ENCODE measurements around the gene FAM117A.
"Not testable (repeated sequence)": the region's sequence is repeated elsewhere in the genome, so short reads cannot be mapped to it uniquely, and the experiment has no call there.

The FAM117A gene

GRCh38 chr17:49729069-49729468 lies 34.9 kb downstream of the FAM117A start:
- DNase-seq (ENCODE audit: low spot score in 2 of 2) (no peak), ATAC-seq (replicated peaks; ENCODE audit: extremely low read depth, poor library complexity, severe bottlenecking) (no peak)
- H3K4me1 Mint-ChIP-seq, result peaks cover 57% of the 10 kb centered on the region
- H3K27me3 Mint-ChIP-seq, result no peaks in the 10 kb centered on the region
- H3K27ac Mint-ChIP-seq (ENCODE audit: low read depth), result peak overlapping the region; percentile 92
- H3K4me3 Mint-ChIP-seq, result peak overlapping the region; percentile 33
- peaks cover 46% of the 10 kb centered on the region for H3K36me3 Mint-ChIP-seq (ENCODE audit: insufficient read depth)
- H3K9me3 Mint-ChIP-seq, result no peaks in the 10 kb centered on the region

- H3K36me3 Mint-ChIP-seq (ENCODE audit: insufficient read depth), result peaks cover 50% of the 10 kb centered on the region
- H3K4me1 Mint-ChIP-seq, result peaks cover 64% of the 10 kb centered on the region
- peak overlapping the region; percentile 92 for H3K27ac Mint-ChIP-seq (ENCODE audit: low read depth)
- H3K4me3 Mint-ChIP-seq, result peak overlapping the region; percentile 33
- no peak for ATAC-seq (replicated peaks; ENCODE audit: extremely low read depth, poor library complexity, severe bottlenecking)
- H3K27me3 Mint-ChIP-seq, result no peaks in the 10 kb centered on the region
- no peak for DNase-seq (ENCODE audit: low spot score in 2 of 2)
- no peaks in the 10 kb centered on the region for H3K9me3 Mint-ChIP-seq
These were observed 35.5 kb downstream of the FAM117A start for GRCh38 chr17:49728425-49728824.

GRCh38 chr17:49727380-49727779 lies 36.6 kb downstream of the FAM117A start:
- DNase-seq (ENCODE audit: low spot score in 2 of 2) (no peak), ATAC-seq (replicated peaks; ENCODE audit: extremely low read depth, poor library complexity, severe bottlenecking) (no peak)
- Mint-ChIP-seq H3K4me1 (peaks cover 65% of the 10 kb centered on the region), H3K4me3 (no peak overlapping the region), H3K27ac (ENCODE audit: low read depth) (no peak overlapping the region), H3K9me3 (no peaks in the 10 kb centered on the region), H3K27me3 (no peaks in the 10 kb centered on the region), H3K36me3 (ENCODE audit: insufficient read depth) (peaks cover 54% of the 10 kb centered on the region)

- DNase-seq (ENCODE audit: low spot score in 2 of 2) (no peak), ATAC-seq (replicated peaks; ENCODE audit: extremely low read depth, poor library complexity, severe bottlenecking) (no peak)
- Mint-ChIP-seq H3K27ac (ENCODE audit: low read depth) (peak overlapping the region; percentile 80), H3K4me3 (no peak overlapping the region), H3K36me3 (ENCODE audit: insufficient read depth) (peaks cover 56% of the 10 kb centered on the region), H3K27me3 (no peaks in the 10 kb centered on the region), H3K4me1 (peaks cover 61% of the 10 kb centered on the region), H3K9me3 (no peaks in the 10 kb centered on the region)
These were observed 38.3 kb downstream of the FAM117A start for GRCh38 chr17:49725452-49726130.

- H3K9me3 Mint-ChIP-seq; DNase-seq (ENCODE audit: low spot score in 2 of 2); H3K27me3 Mint-ChIP-seq; ATAC-seq (replicated peaks; ENCODE audit: extremely low read depth, poor library complexity, severe bottlenecking); H3K4me3 Mint-ChIP-seq: not testable (repeated sequence)
- Mint-ChIP-seq H3K27ac (ENCODE audit: low read depth) (peak overlapping the region; percentile 80), H3K4me1 (peaks cover 61% of the 10 kb centered on the region), H3K36me3 (ENCODE audit: insufficient read depth) (peaks cover 58% of the 10 kb centered on the region)
These were observed 39.4 kb downstream of the FAM117A start for GRCh38 chr17:49724552-49724951.

GRCh38 chr17:49723423-49723822 lies 40.5 kb downstream of the FAM117A start:
- Mint-ChIP-seq H3K27me3 (no peaks in the 10 kb centered on the region), H3K27ac (ENCODE audit: low read depth) (peak overlapping the region; percentile 80), H3K36me3 (ENCODE audit: insufficient read depth) (peaks cover 58% of the 10 kb centered on the region), H3K4me3 (no peak overlapping the region), H3K9me3 (no peaks in the 10 kb centered on the region), H3K4me1 (peaks cover 51% of the 10 kb centered on the region)
- ATAC-seq (replicated peaks; ENCODE audit: extremely low read depth, poor library complexity, severe bottlenecking) (no peak), DNase-seq (ENCODE audit: low spot score in 2 of 2) (no peak)

- Mint-ChIP-seq H3K9me3 (no peaks in the 10 kb centered on the region), H3K27me3 (no peaks in the 10 kb centered on the region), H3K4me3 (no peak overlapping the region), H3K27ac (ENCODE audit: low read depth) (peak overlapping the region; percentile 80), H3K36me3 (ENCODE audit: insufficient read depth) (peaks cover 70% of the 10 kb centered on the region), H3K4me1 (peaks cover 51% of the 10 kb centered on the region)
- ATAC-seq (replicated peaks; ENCODE audit: extremely low read depth, poor library complexity, severe bottlenecking) (no peak), DNase-seq (ENCODE audit: low spot score in 2 of 2) (no peak)
These were observed 41.9 kb downstream of the FAM117A start for GRCh38 chr17:49722066-49722465.

GRCh38 chr17:49717371-49717861 lies 46.5 kb downstream of the FAM117A start:
- no peaks in the 10 kb centered on the region for H3K27me3 Mint-ChIP-seq
- H3K4me1 Mint-ChIP-seq, result peaks cover 52% of the 10 kb centered on the region
- H3K36me3 Mint-ChIP-seq (ENCODE audit: insufficient read depth), result peaks cover 76% of the 10 kb centered on the region
- no peak for DNase-seq (ENCODE audit: low spot score in 2 of 2)
- no peak for ATAC-seq (replicated peaks; ENCODE audit: extremely low read depth, poor library complexity, severe bottlenecking)
- peak overlapping the region; percentile 10 for H3K4me3 Mint-ChIP-seq
- peak overlapping the region; percentile 99 for H3K27ac Mint-ChIP-seq (ENCODE audit: low read depth)
- H3K9me3 Mint-ChIP-seq, result no peaks in the 10 kb centered on the region

GRCh38 chr17:49716668-49717364 lies 47.1 kb downstream of the FAM117A start:
- Mint-ChIP-seq H3K27ac (ENCODE audit: low read depth) (peak overlapping the region; percentile 99), H3K9me3 (no peaks in the 10 kb centered on the region), H3K27me3 (no peaks in the 10 kb centered on the region), H3K36me3 (ENCODE audit: insufficient read depth) (peaks cover 78% of the 10 kb centered on the region), H3K4me1 (peaks cover 51% of the 10 kb centered on the region), H3K4me3 (peak overlapping the region; percentile 66)
- ATAC-seq (replicated peaks; ENCODE audit: extremely low read depth, poor library complexity, severe bottlenecking) (no peak), DNase-seq (ENCODE audit: low spot score in 2 of 2) (no peak)

- ATAC-seq (replicated peaks; ENCODE audit: extremely low read depth, poor library complexity, severe bottlenecking), result peak; percentile 78
- Mint-ChIP-seq H3K4me1 (peaks cover 57% of the 10 kb centered on the region), H3K36me3 (ENCODE audit: insufficient read depth) (peaks cover 75% of the 10 kb centered on the region)
These were observed 48.1 kb downstream of the FAM117A start for GRCh38 chr17:49715717-49716279.

GRCh38 chr17:49715216-49715615 lies 48.7 kb downstream of the FAM117A start:
- ATAC-seq (replicated peaks; ENCODE audit: extremely low read depth, poor library complexity, severe bottlenecking) (peak; percentile 69), DNase-seq (ENCODE audit: low spot score in 2 of 2) (peak in 1 of 2 donors; percentile 61)
- Mint-ChIP-seq H3K27me3 (no peaks in the 10 kb centered on the region), H3K4me3 (peak overlapping the region; percentile 66), H3K9me3 (no peaks in the 10 kb centered on the region), H3K4me1 (peaks cover 57% of the 10 kb centered on the region), H3K36me3 (ENCODE audit: insufficient read depth) (peaks cover 75% of the 10 kb centered on the region), H3K27ac (ENCODE audit: low read depth) (peak overlapping the region; percentile 99)

More at GRCh38 chr17:49715717-49716279, 48.1 kb downstream of the FAM117A start:
- no peaks in the 10 kb centered on the region for H3K9me3 Mint-ChIP-seq
- peak overlapping the region; percentile 99 for H3K27ac Mint-ChIP-seq (ENCODE audit: low read depth)
- peak in 1 of 2 donors; percentile 68 for DNase-seq (ENCODE audit: low spot score in 2 of 2)
- H3K27me3 Mint-ChIP-seq, result no peaks in the 10 kb centered on the region
- peak overlapping the region; percentile 66 for H3K4me3 Mint-ChIP-seq

GRCh38 chr17:49708515-49709183 lies 55.3 kb downstream of the FAM117A start:
- no peaks in the 10 kb centered on the region for H3K9me3 Mint-ChIP-seq
- DNase-seq (ENCODE audit: low spot score in 2 of 2), result no peak
- ATAC-seq (replicated peaks; ENCODE audit: extremely low read depth, poor library complexity, severe bottlenecking), result peak; percentile 3
- H3K36me3 Mint-ChIP-seq (ENCODE audit: insufficient read depth), result peaks cover 52% of the 10 kb centered on the region
- peak overlapping the region; percentile 97 for H3K27ac Mint-ChIP-seq (ENCODE audit: low read depth)
- H3K4me1 Mint-ChIP-seq, result peaks cover 54% of the 10 kb centered on the region
- no peaks in the 10 kb centered on the region for H3K27me3 Mint-ChIP-seq
- H3K4me3 Mint-ChIP-seq, result peak overlapping the region; percentile 98

Data from central memory CD8-positive, alpha-beta T cell (primary cell).